ENCODE results near the gene NAT8.

GRCh38 chr2:73601780-73602179, 40.4 kb downstream of the NAT8 start:
- no peak for TF ChIP-seq POLR2A (IDR thresholded peaks at IDR 0.05)
- TF ChIP-seq CTCF (IDR thresholded peaks at IDR 0.05) = no peak
